ENCODE measurements around the gene AOX1.

The AOX1 gene

GRCh38 chr2:200591308-200591707 lies 5.5 kb downstream of the AOX1 start:
- TF ChIP-seq CTCF (IDR thresholded peaks at IDR 0.05; ENCODE audit: low read depth, low read length), result no peak
- H3K4me3 ChIP-seq (ENCODE audit: low read depth, low read length), result no peak overlapping the region

GRCh38 chr2:200592406-200593075 lies 6.7 kb downstream of the AOX1 start:
- TF ChIP-seq CTCF (IDR thresholded peaks at IDR 0.05; ENCODE audit: low read depth, low read length), result no peak
- H3K4me3 ChIP-seq (ENCODE audit: low read depth, low read length), result no peak overlapping the region

- no peak for TF ChIP-seq CTCF (IDR thresholded peaks at IDR 0.05; ENCODE audit: low read depth, low read length)
- H3K4me3 ChIP-seq (ENCODE audit: low read depth, low read length), result no peak overlapping the region
These were observed 8.1 kb downstream of the AOX1 start for GRCh38 chr2:200593905-200594304.

GRCh38 chr2:200595913-200596312 lies 10.1 kb downstream of the AOX1 start:
- H3K4me3 ChIP-seq (ENCODE audit: low read depth, low read length), result no peak overlapping the region
- no peak for TF ChIP-seq CTCF (IDR thresholded peaks at IDR 0.05; ENCODE audit: low read depth, low read length)

GRCh38 chr2:200596774-200597570 lies 11.2 kb downstream of the AOX1 start:
- H3K4me3 ChIP-seq (ENCODE audit: low read depth, low read length), result no peak overlapping the region
- TF ChIP-seq CTCF (IDR thresholded peaks at IDR 0.05; ENCODE audit: low read depth, low read length), result no peak

GRCh38 chr2:200599206-200599605 lies 13.4 kb downstream of the AOX1 start:
- H3K4me3 ChIP-seq (ENCODE audit: low read depth, low read length), result no peak overlapping the region
- no peak for TF ChIP-seq CTCF (IDR thresholded peaks at IDR 0.05; ENCODE audit: low read depth, low read length)

- TF ChIP-seq CTCF (IDR thresholded peaks at IDR 0.05; ENCODE audit: low read depth, low read length), result no peak
- no peak overlapping the region for H3K4me3 ChIP-seq (ENCODE audit: low read depth, low read length)
These were observed 14.9 kb downstream of the AOX1 start for GRCh38 chr2:200600549-200601225.
